Kidney (tissue), 14 donors: ENCODE data around the gene PPCDC. TPM values are rescaled to one million over a fixed set of nuclear protein-coding genes. Genes with fewer than 3 reads are reported as not detected.

Experiments
- DNase-seq, 5 donors: peaks; one replicate each; pipeline ENCODE4 v3.0.0-alpha.2; 2013 to 2020
- FAIRE-seq: peaks from 2 replicates; lab custom pipeline; 2012; peaks lifted over from hg19 to GRCh38; lab: Jason Lieb, UNC
- H3K27ac ChIP-seq, 2 donors: one replicate each; pipeline ENCODE4 v1.7.0; 2013; ENCODE audit warnings: low read depth in 2 of 2, low read length in 2 of 2, inconsistent platforms in 1 of 2
- H3K27me3 ChIP-seq: one replicate; pipeline ENCODE4 v1.7.1; 2013; ENCODE audit warnings: low read length, inconsistent platforms; ENCODE audit not compliant: control insufficient read depth, insufficient read depth
- H3K36me3 ChIP-seq, 3 donors: one replicate each; pipeline versions ENCODE4 v1.7.0 to v1.7.1; 2013; ENCODE audit warnings: low read length in 3 of 3, control low read depth in 1 of 3, inconsistent platforms in 1 of 3; ENCODE audit not compliant: insufficient read depth in 3 of 3, control insufficient read depth in 2 of 3
- H3K4me1 ChIP-seq, 3 donors: one replicate each; pipeline versions ENCODE4 v1.7.0 to v1.7.1; 2013; ENCODE audit warnings: low read length in 3 of 3, inconsistent platforms in 1 of 3, low read depth in 1 of 3; ENCODE audit not compliant: control insufficient read depth in 2 of 3, insufficient read depth in 2 of 3
- H3K4me3 ChIP-seq, 3 donors: one replicate each; pipeline versions ENCODE4 v1.7.0 to v1.8.1; 2013; ENCODE audit warnings: low read length in 3 of 3, control low read depth in 1 of 3, inconsistent platforms in 1 of 3
- H3K9ac ChIP-seq, 3 donors: one replicate each; pipeline versions ENCODE4 v1.7.0 to v1.7.1; 2013; ENCODE audit warnings: low read length in 3 of 3, control low read depth in 1 of 3, inconsistent platforms in 1 of 3
- H3K9me3 ChIP-seq, 3 donors: one replicate each; pipeline versions ENCODE4 v1.7.0 to v1.7.1; 2013; ENCODE audit warnings: low read length in 3 of 3, control low read depth in 1 of 3, inconsistent platforms in 1 of 3; ENCODE audit not compliant: control insufficient read depth in 2 of 3, insufficient read depth in 1 of 3
- CTCF ChIP-seq: IDR thresholded peaks from 3 replicates; pipeline ENCODE4 v1.5.1; 2012; ENCODE audit warnings: mild to moderate bottlenecking, moderate library complexity, borderline replicate concordance; ENCODE audit not compliant: insufficient read depth; ENCODE audit errors: extremely low read depth
- intact Hi-C: fragments of 100-400 bp; cut with DNase I; formaldehyde crosslinking; loops from one replicate; pipeline ENCODE4 v1.11.1; 2022
- polyA plus RNA-seq: library from polyadenylated mRNA; stranded (reverse); fragments of 350-450 nt; fragmentation: Illumina TruSeq; extraction: RNeasy Lipid Tissue Mini Kit (QIAGEN cat#74804); gene quantifications from one replicate; pipeline ENCODE4 v1.2.3, GENCODE V29; 2014; ENCODE audit warnings: low read depth, low replicate concordance; ENCODE audit not compliant: insufficient read depth
- total RNA-seq: library from RNA; stranded (reverse); fragmentation: NEBNext Ultra II Directional; extraction: Animal tissue kit (Norgen Biotek cat#: 25700); gene quantifications from one replicate; pipeline ENCODE4 v1.2.1, GENCODE V29; 2021
- donor health status: control.
- donor health status: control.
- donor health status: control.
- donor health status: control.
- donor health status: control.
- donor health status: DM: yes; HTN: yes; CAD: no.
- donor health status: Normal renal cell carcinoma (clear cell type).

Gene PPCDC
- total and polyA plus RNA-seq, 2 donors from 2014 or later: 16.3 to 25.3 TPM

- no peaks in the 10 kb centered on the region for H3K36me3 ChIP-seq
- no peak overlapping the region for H3K4me3 ChIP-seq
- H3K4me1 ChIP-seq: no peaks in the 10 kb centered on the region
- intact Hi-C loops: no loop called here
- H3K27me3 ChIP-seq: no peaks in the 10 kb centered on the region
- TF ChIP-seq CTCF: no peak
- H3K27ac ChIP-seq: no peak overlapping the region
- no peaks in the 10 kb centered on the region for H3K9me3 ChIP-seq
- H3K9ac ChIP-seq: no peak overlapping the region
- DNase-seq: peak in 4 of 5 donors; percentile 52 to 69 (median 57)
- no peak for FAIRE-seq
These were observed 35.2 kb upstream of the PPCDC start for GRCh38 chr15:74988007-74988800.

- Histone ChIP-seq H3K27ac (no peak overlapping the region), H3K27me3 (no peaks in the 10 kb centered on the region), H3K4me1 (no peaks in the 10 kb centered on the region), H3K9me3 (no peaks in the 10 kb centered on the region), H3K36me3 (no peaks in the 10 kb centered on the region), H3K9ac (no peak overlapping the region), H3K4me3 (no peak overlapping the region)
- intact Hi-C loops: no loop called here
- FAIRE-seq: no peak
- DNase-seq: no peak
- TF ChIP-seq CTCF: no peak
These were observed 33.9 kb upstream of the PPCDC start for GRCh38 chr15:74989527-74989926.

GRCh38 chr15:74992619-74993018 lies 30.8 kb upstream of the PPCDC start:
- Histone ChIP-seq H3K4me1 (peaks cover 0 to 8% (median 0%) of the 10 kb centered on the region in 3 donors), H3K9me3 (no peaks in the 10 kb centered on the region), H3K9ac (no peak overlapping the region), H3K27ac (no peak overlapping the region), H3K4me3 (no peak overlapping the region), H3K36me3 (no peaks in the 10 kb centered on the region), H3K27me3 (no peaks in the 10 kb centered on the region)
- no peak for TF ChIP-seq CTCF
- FAIRE-seq (no peak), DNase-seq (no peak)
- intact Hi-C loops: no loop called here
